Measurements from ENCODE around the gene PSMD3.

DNA sequence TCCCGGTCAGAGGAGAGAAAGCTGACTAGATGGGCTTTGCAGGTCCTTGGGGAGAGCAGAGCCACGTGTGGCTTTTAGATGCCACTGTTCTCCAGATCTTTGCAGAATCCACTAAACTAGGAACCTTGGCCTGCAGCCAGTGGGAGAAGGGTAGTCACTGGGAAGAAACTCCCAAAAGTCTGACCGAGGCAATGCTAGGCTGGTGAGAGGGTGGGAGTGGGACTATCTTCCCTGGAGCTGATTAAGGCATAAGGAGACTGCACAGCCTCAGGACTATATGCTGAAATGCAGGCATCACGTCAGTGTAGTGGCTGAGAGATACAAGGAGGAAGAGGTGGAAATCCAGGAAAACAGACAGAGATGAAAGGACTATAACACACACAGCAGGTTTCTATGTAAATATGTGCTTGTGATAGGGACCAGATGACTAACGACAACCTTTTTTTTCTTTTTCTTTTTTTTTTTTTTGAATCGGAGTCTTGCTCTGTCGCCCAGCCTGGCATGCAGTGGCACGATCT lies 20.0 kb upstream of the PSMD3 start:
- TF ChIP-seq GATA3 (IDR thresholded peaks at IDR 0.05; ENCODE audit: low read depth, low read length) (no peak), GATA2 (IDR thresholded peaks at IDR 0.05; ENCODE audit: low read depth, low read length) (no peak)

Measured in SH-SY5Y (cell line).